Astrocyte of the spinal cord (primary cell): ENCODE data around the gene KIF7.

Experiments
- DNase-seq: peaks from one replicate; pipeline ENCODE4 v3.0.0; 2011; ENCODE audit warnings: low read depth, low spot score
- H3K4me3 ChIP-seq: 2 replicates; pipeline ENCODE4 v1.5.1; 2011; ENCODE audit warnings: low read depth, mild to moderate bottlenecking, low read length, moderate library complexity
- CTCF ChIP-seq: IDR thresholded peaks from 2 replicates; pipeline ENCODE4 v1.5.1; 2012; ENCODE audit warnings: low read depth, mild to moderate bottlenecking, low read length, inconsistent platforms
- in situ Hi-C: cut with HindIII; loops from 2 replicates; pipeline ENCODE4 v1.10.0; 2017; ENCODE audit warnings: low sequenced_read_pairs

KIF7 gene

GRCh38 chr15:89686522-89686921 is 31.3 kb upstream of the KIF7 start:
- in situ Hi-C loops: no loop called here

GRCh38 chr15:89685995-89686394 is 30.7 kb upstream of the KIF7 start:
- in situ Hi-C loops: no loop called here
- no peak overlapping the region for H3K4me3 ChIP-seq

More at GRCh38 chr15:89686522-89686921, 31.3 kb upstream of the KIF7 start:
- no peak for DNase-seq
- TF ChIP-seq CTCF: no peak
- H3K4me3 ChIP-seq: no peak overlapping the region

DNA sequence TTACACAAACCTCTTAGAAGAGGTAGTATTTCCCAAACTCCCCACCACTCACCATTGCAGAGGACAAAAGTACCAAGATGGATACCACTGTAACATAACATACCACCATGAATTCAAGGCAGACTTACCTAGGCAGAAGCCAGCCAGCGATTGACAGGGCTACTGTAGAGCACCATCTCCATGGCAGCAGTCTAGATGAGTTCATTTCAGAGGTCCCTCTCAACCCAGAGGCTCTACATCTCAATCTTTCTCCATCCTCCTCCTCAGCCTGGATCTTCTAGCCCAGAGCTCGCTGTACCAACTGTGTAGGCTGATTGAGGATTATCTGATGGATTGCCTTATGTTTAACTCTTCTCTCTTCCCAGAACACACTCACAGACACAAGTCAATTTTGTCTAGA is 25.9 kb upstream of the KIF7 start:
- no peak for DNase-seq
- no peak overlapping the region for H3K4me3 ChIP-seq
- no peak for TF ChIP-seq CTCF
- in situ Hi-C loops: no loop called here

More at GRCh38 chr15:89685995-89686394, 30.7 kb upstream of the KIF7 start:
- no peak for DNase-seq
- no peak for TF ChIP-seq CTCF

DNA sequence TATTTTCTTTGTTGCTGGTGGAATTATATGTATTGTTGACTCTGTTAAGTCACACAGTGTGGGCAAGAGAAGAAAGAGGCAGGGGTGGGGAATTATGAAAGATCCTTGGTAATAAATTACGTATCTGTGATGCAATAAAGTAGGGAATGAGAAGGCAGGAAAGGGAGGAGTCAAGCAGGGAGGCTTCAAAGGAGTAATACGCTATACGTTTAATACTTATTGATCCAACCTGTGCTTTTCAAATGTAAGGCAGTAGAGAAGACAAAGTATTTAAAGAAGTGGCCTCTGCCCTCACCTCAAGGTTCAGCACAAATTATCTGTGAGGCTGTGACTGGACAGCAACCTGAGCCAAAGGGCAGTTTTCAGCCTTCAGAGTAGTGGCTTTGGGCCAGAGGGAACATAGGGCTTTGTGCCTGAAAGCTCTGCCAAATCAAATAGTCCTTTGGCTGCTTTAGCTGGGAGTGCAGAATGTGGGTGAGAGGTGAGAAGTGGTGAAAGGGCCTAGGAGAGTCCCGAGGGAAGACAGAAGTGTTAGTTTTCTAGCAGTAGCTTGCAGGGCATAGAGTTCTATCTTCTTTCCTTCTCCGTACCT is 25.1 kb upstream of the KIF7 start:
- TF ChIP-seq CTCF: no peak
- H3K4me3 ChIP-seq: no peak overlapping the region
- peak; percentile 76 for DNase-seq
- in situ Hi-C loops: no loop called here

DNA sequence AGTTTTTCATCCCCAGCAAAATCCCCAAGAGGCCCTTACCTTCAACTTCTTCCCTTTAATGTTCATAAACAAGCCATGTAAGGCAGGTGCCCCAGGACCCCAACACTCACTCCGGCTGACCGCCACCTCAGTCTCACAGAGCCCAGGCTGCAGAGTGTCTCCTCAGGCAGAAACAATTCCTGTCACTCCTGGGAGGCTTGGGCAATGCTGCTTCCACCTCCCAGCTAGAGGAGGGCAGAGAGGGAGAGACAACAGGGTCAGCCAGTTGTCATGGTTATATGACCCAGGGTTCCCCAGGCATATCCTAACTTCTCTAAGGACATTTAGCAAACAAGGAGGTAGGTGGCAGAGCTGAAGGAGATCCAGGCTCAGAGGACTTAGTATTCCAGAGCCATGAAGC is 23.9 kb upstream of the KIF7 start, which contains the start of gene PLIN1:
PLIN1 (minus strand) TSS at position 156 of the 400 bp plus-strand sequence. CDS start 1,878 bp downstream, outside the sequence.
- H3K4me3 ChIP-seq: no peak within 1 kb of the TSS
- in situ Hi-C loops: no loop called here
- DNase-seq: no peak
- no peak for TF ChIP-seq CTCF

DNA sequence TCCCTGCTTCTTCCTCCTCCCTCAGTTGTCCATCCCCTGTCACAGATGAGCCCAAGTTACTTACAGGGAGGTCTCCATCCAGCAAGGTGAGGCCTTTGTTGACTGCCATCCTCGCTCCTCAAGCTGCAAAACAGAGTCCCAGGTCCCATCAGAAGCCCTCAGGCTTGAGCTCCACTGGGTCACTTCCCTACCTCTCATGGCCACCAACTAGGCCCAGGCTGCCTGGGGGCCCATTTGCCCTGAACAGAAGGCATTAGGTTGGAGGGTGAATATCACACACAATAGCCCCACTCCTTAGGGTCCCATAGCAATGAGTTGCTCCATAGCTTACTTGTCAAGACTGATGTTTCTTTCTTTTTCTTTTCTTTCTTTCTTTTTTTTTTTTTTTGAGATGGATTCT is 22.1 kb upstream of the KIF7 start:
- in situ Hi-C loops: no loop called here
- no peak overlapping the region for H3K4me3 ChIP-seq
- DNase-seq: no peak
- no peak for TF ChIP-seq CTCF
